OCI-LY1 (cell line): ENCODE data around the gene ARHGEF5.
"Not testable (repeated sequence)": the region's sequence is repeated elsewhere in the genome, so short reads cannot be mapped to it uniquely, and the experiment has no call there.

Experiments
- H2AFZ ChIP-seq: fragments of 200-600 bp; sonication (generic), shearing (Covaris generic); 2 replicates; pipeline ENCODE4 v1.6.0; 2014; ENCODE audit warnings: antibody characterized with exemption, mild to moderate bottlenecking, low read length
- H3F3A ChIP-seq: fragments of 200-600 bp; sonication (generic), shearing (Covaris generic); 2 replicates; pipeline ENCODE4 v1.6.0; 2014; ENCODE audit warnings: mild to moderate bottlenecking, antibody characterized with exemption, low read length, moderate library complexity; ENCODE audit not compliant: insufficient read depth
- H3K27ac ChIP-seq: fragments of 200-600 bp; sonication (generic); 2 replicates; pipeline ENCODE4 v1.5.1; 2014; ENCODE audit warnings: low read length, mixed run types, mild to moderate bottlenecking, low read depth; ENCODE audit not compliant: poor library complexity, severe bottlenecking
- H3K27me3 ChIP-seq: fragments of 200-600 bp; sonication (generic); 2 replicates; pipeline ENCODE4 v1.6.0; 2014; ENCODE audit warnings: antibody characterized with exemption, mild to moderate bottlenecking, low read length, moderate library complexity; ENCODE audit not compliant: insufficient read depth
- H3K36me3 ChIP-seq: fragments of 200-600 bp; sonication (generic); 2 replicates; pipeline ENCODE4 v1.6.1; 2014; ENCODE audit warnings: mild to moderate bottlenecking, antibody characterized with exemption, low read length, moderate library complexity, mixed read lengths; ENCODE audit not compliant: insufficient read depth
- H3K4me1 ChIP-seq: fragments of 200-600 bp; sonication (generic); 2 replicates; pipeline ENCODE4 v1.5.1; 2014; ENCODE audit warnings: mild to moderate bottlenecking, low read length, moderate library complexity; ENCODE audit not compliant: insufficient read depth, severe bottlenecking
- H3K4me2 ChIP-seq: fragments of 200-600 bp; sonication (generic), shearing (Covaris generic); 2 replicates; pipeline ENCODE4 v1.6.1; 2014; ENCODE audit warnings: low read length
- H3K4me3 ChIP-seq: fragments of 200-600 bp; sonication (generic); 2 replicates; pipeline ENCODE4 v1.5.1; 2014; ENCODE audit warnings: low read length, low read depth, mild to moderate bottlenecking, mixed read lengths; ENCODE audit not compliant: poor library complexity, severe bottlenecking
- H3K79me2 ChIP-seq: fragments of 200-600 bp; shearing (Covaris generic); 2 replicates; pipeline ENCODE4 v1.6.1; 2016; ENCODE audit warnings: mixed run types, low read length, mixed read lengths; ENCODE audit not compliant: insufficient read depth
- H3K9ac ChIP-seq: fragments of 200-600 bp; sonication (generic), shearing (Covaris generic); 2 replicates; pipeline ENCODE4 v1.6.1; 2014; ENCODE audit warnings: mild to moderate bottlenecking, low read length, mixed read lengths
- H3K9me2 ChIP-seq: fragments of 200-600 bp; sonication (generic), shearing (Covaris generic); 2 replicates; pipeline ENCODE4 v1.6.1; 2014; ENCODE audit warnings: low read depth, mild to moderate bottlenecking, low read length, mixed read lengths
- H3K9me3 ChIP-seq: fragments of 200-600 bp; shearing (Covaris generic); 2 replicates; pipeline ENCODE4 v1.6.1; 2014; ENCODE audit warnings: low read length, mixed read lengths
- H4K20me1 ChIP-seq: fragments of 200-600 bp; sonication (generic), shearing (Covaris generic); 2 replicates; pipeline ENCODE4 v1.6.0; 2016; ENCODE audit warnings: mild to moderate bottlenecking, low read length; ENCODE audit not compliant: insufficient read depth

The ARHGEF5 gene

GRCh38 chr7:144323359-144323758, 31.8 kb upstream of the ARHGEF5 start:
- H3K4me2 ChIP-seq, result not testable (repeated sequence)

GRCh38 chr7:144325868-144326267, 29.3 kb upstream of the ARHGEF5 start:
- not testable (repeated sequence) for H3K9me2 ChIP-seq, H3K27ac ChIP-seq, H3K4me1 ChIP-seq, H3K36me3 ChIP-seq, H2AFZ ChIP-seq, H3K4me3 ChIP-seq, H4K20me1 ChIP-seq, H3F3A ChIP-seq, H3K9me3 ChIP-seq, H3K4me2 ChIP-seq, H3K79me2 ChIP-seq, H3K27me3 ChIP-seq, H3K9ac ChIP-seq

More at GRCh38 chr7:144323359-144323758, 31.8 kb upstream of the ARHGEF5 start:
- H2AFZ ChIP-seq, H3K27ac ChIP-seq, H4K20me1 ChIP-seq, H3K9me3 ChIP-seq, H3K4me1 ChIP-seq, H3K4me3 ChIP-seq, H3K27me3 ChIP-seq, H3K79me2 ChIP-seq, H3K9ac ChIP-seq, H3K36me3 ChIP-seq, H3K9me2 ChIP-seq, H3F3A ChIP-seq: not testable (repeated sequence)

- H4K20me1 ChIP-seq, H3K4me2 ChIP-seq, H3K9me3 ChIP-seq: not testable (repeated sequence)
These were observed 25.2 kb upstream of the ARHGEF5 start for GRCh38 chr7:144330044-144330443.

GRCh38 chr7:144331221-144331995, 23.8 kb upstream of the ARHGEF5 start:
- H3K9ac ChIP-seq, result not testable (repeated sequence)

More at GRCh38 chr7:144330044-144330443, 25.2 kb upstream of the ARHGEF5 start:
- not testable (repeated sequence) for H3K4me3 ChIP-seq, H3F3A ChIP-seq, H3K27ac ChIP-seq, H3K9me2 ChIP-seq, H3K79me2 ChIP-seq, H3K4me1 ChIP-seq, H2AFZ ChIP-seq, H3K9ac ChIP-seq, H3K36me3 ChIP-seq, H3K27me3 ChIP-seq

GRCh38 chr7:144331996-144332288, 23.3 kb upstream of the ARHGEF5 start:
- H3K4me3 ChIP-seq, H3K27me3 ChIP-seq, H2AFZ ChIP-seq, H3K36me3 ChIP-seq, H3K79me2 ChIP-seq, H3K27ac ChIP-seq, H3K9me2 ChIP-seq, H3K9me3 ChIP-seq, H3K4me2 ChIP-seq, H4K20me1 ChIP-seq, H3K9ac ChIP-seq, H3F3A ChIP-seq, H3K4me1 ChIP-seq: not testable (repeated sequence)

More at GRCh38 chr7:144331221-144331995, 23.8 kb upstream of the ARHGEF5 start:
- not testable (repeated sequence) for H3K36me3 ChIP-seq, H4K20me1 ChIP-seq, H3K4me1 ChIP-seq, H3F3A ChIP-seq, H3K4me2 ChIP-seq, H3K4me3 ChIP-seq, H3K27me3 ChIP-seq, H3K27ac ChIP-seq, H3K9me2 ChIP-seq, H3K79me2 ChIP-seq, H3K9me3 ChIP-seq, H2AFZ ChIP-seq

GRCh38 chr7:144348625-144349024, 6.6 kb upstream of the ARHGEF5 start:
- H3K4me2 ChIP-seq, H4K20me1 ChIP-seq, H3K9me2 ChIP-seq, H2AFZ ChIP-seq, H3K27me3 ChIP-seq, H3K9me3 ChIP-seq, H3K4me1 ChIP-seq, H3K4me3 ChIP-seq, H3K27ac ChIP-seq, H3K36me3 ChIP-seq, H3K9ac ChIP-seq, H3F3A ChIP-seq, H3K79me2 ChIP-seq: not testable (repeated sequence)

GRCh38 chr7:144351667-144352066, 3.5 kb upstream of the ARHGEF5 start:
- not testable (repeated sequence) for H3K4me1 ChIP-seq, H3K27ac ChIP-seq, H3K9me3 ChIP-seq, H4K20me1 ChIP-seq, H2AFZ ChIP-seq, H3K4me2 ChIP-seq, H3K4me3 ChIP-seq, H3K27me3 ChIP-seq, H3K9me2 ChIP-seq, H3K36me3 ChIP-seq, H3K9ac ChIP-seq, H3K79me2 ChIP-seq, H3F3A ChIP-seq

- not testable (repeated sequence) for H3K4me2 ChIP-seq, H3K9me3 ChIP-seq, H3K4me1 ChIP-seq, H4K20me1 ChIP-seq, H3K9me2 ChIP-seq, H3K79me2 ChIP-seq, H2AFZ ChIP-seq, H3K9ac ChIP-seq, H3K4me3 ChIP-seq, H3F3A ChIP-seq, H3K36me3 ChIP-seq, H3K27ac ChIP-seq, H3K27me3 ChIP-seq
These were observed 983 bp downstream of the ARHGEF5 start for GRCh38 chr7:144356185-144356584.
